HG03097 (cell line): ENCODE measurements around the gene MICOS13.
"Not testable (repeated sequence)": the region's sequence is repeated elsewhere in the genome, so short reads cannot be mapped to it uniquely, and the experiment has no call there.

ENCODE experiments used
- ATAC-seq: cut with Tn5 transposase; IDR thresholded peaks from one replicate; pipeline ENCODE4 v1.9.1; 2021; ENCODE audit not compliant: unreplicated experiment, low FRiP score

MICOS13 gene

GRCh38 chr19:5702053-5702410, 21.7 kb upstream of the MICOS13 start:
- ATAC-seq, result not testable (repeated sequence)

- no peak for ATAC-seq
Observed at GRCh38 chr19:5700455-5701092, 20.3 kb upstream of the MICOS13 start.

GRCh38 chr19:5698635-5699422, 18.5 kb upstream of the MICOS13 start:
- ATAC-seq, result no peak

- no peak for ATAC-seq
Observed at GRCh38 chr19:5697890-5698634, 17.7 kb upstream of the MICOS13 start.

GRCh38 chr19:5697022-5697889, 16.9 kb upstream of the MICOS13 start:
- no peak for ATAC-seq

- no peak for ATAC-seq
Observed at GRCh38 chr19:5696196-5697021, 16.1 kb upstream of the MICOS13 start.

- ATAC-seq, result no peak
Observed at GRCh38 chr19:5695649-5696195, 15.4 kb upstream of the MICOS13 start.

GRCh38 chr19:5694956-5695648, 14.8 kb upstream of the MICOS13 start:
- no peak for ATAC-seq

- ATAC-seq, result no peak
Observed at GRCh38 chr19:5694167-5694955, 14.0 kb upstream of the MICOS13 start.

GRCh38 chr19:5693195-5694166, 13.2 kb upstream of the MICOS13 start:
- no peak for ATAC-seq

- no peak for ATAC-seq
Observed at GRCh38 chr19:5692723-5693194, 12.4 kb upstream of the MICOS13 start.

GRCh38 chr19:5691822-5692722, 11.8 kb upstream of the MICOS13 start:
- ATAC-seq, result no peak

GRCh38 chr19:5690955-5691821, 10.9 kb upstream of the MICOS13 start:
- no peak for ATAC-seq

GRCh38 chr19:5690125-5690954, 10.0 kb upstream of the MICOS13 start, which contains the start of gene RPL36:
Gene RPL36, plus strand, starts transcription at chr19:5690295. Its CDS starts 213 bp downstream, at chr19:5690508.
- peak; percentile 55 for ATAC-seq
